Activated CD4-positive, CD25-positive, alpha-beta regulatory T cell treated with anti-CD3 and anti-CD28 coated beads, Interleukin-2, amount 50 U/mL, for 16 hours (primary cell): ENCODE measurements around the gene RBX1.

ENCODE experiments used
- DNase-seq: peaks from one replicate; pipeline ENCODE4 v3.0.0-alpha.2; 2020; ENCODE audit warnings: low read depth, low spot score

RBX1 gene

GRCh38 chr22:41022470-41023298 lies 71.5 kb downstream of the RBX1 start:
- peak; percentile 65 for DNase-seq
